Panc1 (cell line): Measurements from ENCODE around the gene FARP2. TPM values are rescaled to one million over a fixed set of nuclear protein-coding genes. Genes with fewer than 3 reads are reported as not detected.

Experiments
- ATAC-seq: fragments of 200-7000 bp; cut with Tn5 transposase; 2 replicates; pipeline ENCODE4 v1.9.1; 2020; ENCODE audit warnings: mild to moderate bottlenecking, moderate library complexity
- BruUV-seq: library from RNA; stranded (reverse); fragments of 400-500 nt; replicated peaks from 2 replicates; lab custom pipeline; 2021; lab: Mats Ljungman, UMichigan
- CTCF ChIA-PET: fragments of 300-600 bp; sonication (Branson Sonifier 250); formaldehyde crosslinking; loops from one replicate; lab custom pipeline; 2022; ENCODE audit warnings: antibody characterized with exemption; lab: Charles Lee
- POLR2A ChIA-PET: fragments of 300-600 bp; sonication (Branson Sonifier 250); formaldehyde crosslinking; loops from one replicate; lab custom pipeline; 2022; ENCODE audit warnings: antibody characterized with exemption; lab: Charles Lee
- DNase-seq: peaks from one replicate; pipeline ENCODE4 v3.0.0-alpha.2; 2010; ENCODE audit warnings: low read depth, low spot score
- H3K27ac ChIP-seq: 2 replicates; pipeline ENCODE4 v1.5.1; 2011; ENCODE audit warnings: mild to moderate bottlenecking, low read length, inconsistent platforms
- H3K27me3 ChIP-seq: fragments of 200-500 bp; sonication (Bioruptor generic); 2 replicates; pipeline ENCODE4 v1.6.0; 2014; ENCODE audit warnings: low read length, inconsistent platforms; ENCODE audit not compliant: control insufficient read depth, insufficient read depth
- H3K36me3 ChIP-seq: fragments of 200-500 bp; sonication (Bioruptor generic); 2 replicates; pipeline ENCODE4 v1.5.1; 2014; ENCODE audit warnings: inconsistent platforms, mild to moderate bottlenecking, low read length, moderate library complexity; ENCODE audit not compliant: control insufficient read depth, insufficient read depth
- H3K4me1 ChIP-seq: 2 replicates; pipeline ENCODE4 v1.5.1; 2011; ENCODE audit warnings: inconsistent platforms, mild to moderate bottlenecking, low read length, moderate library complexity; ENCODE audit not compliant: control insufficient read depth, insufficient read depth
- H3K4me3 ChIP-seq, 2 experiments: 2 replicates each; pipeline ENCODE4 v1.5.1; 2011 to 2012; ENCODE audit warnings: low read depth in 2 of 2, low read length in 2 of 2, mild to moderate bottlenecking in 2 of 2, inconsistent platforms in 1 of 2, moderate library complexity in 1 of 2
- H3K9me3 ChIP-seq: fragments of 200-500 bp; sonication (Bioruptor generic); 2 replicates; pipeline ENCODE4 v1.5.1; 2014; ENCODE audit warnings: low read depth, mild to moderate bottlenecking, inconsistent platforms, low read length, moderate library complexity; ENCODE audit not compliant: control insufficient read depth, insufficient read depth
- POLR2AphosphoS5 ChIP-seq: IDR thresholded peaks from 2 replicates; pipeline ENCODE4 v1.6.1; 2012; ENCODE audit warnings: mild to moderate bottlenecking, low read depth, low read length, moderate library complexity
- SIN3A ChIP-seq: IDR thresholded peaks from 2 replicates; pipeline ENCODE4 v1.6.1; 2012; ENCODE audit warnings: low read depth, mild to moderate bottlenecking, low read length, moderate library complexity, borderline replicate concordance; ENCODE audit not compliant: insufficient read depth
- TCF7L2 ChIP-seq: IDR thresholded peaks from 2 replicates; pipeline ENCODE4 v1.6.1; 2011; ENCODE audit warnings: mild to moderate bottlenecking, low read depth, low read length, inconsistent platforms
- in situ Hi-C: cut with HindIII; loops from 2 replicates; pipeline ENCODE4 v1.10.0; 2016; ENCODE audit warnings: low sequenced_read_pairs, low pct_unique_long_range_greater_than_20kb
- intact Hi-C: fragments of 100-400 bp; cut with micrococcal nuclease; formaldehyde crosslinking; loops from one replicate; pipeline ENCODE4 v1.10.0; 2022; ENCODE audit not compliant: unreplicated experiment
- total RNA-seq: library from RNA; stranded (reverse); gene quantifications from one replicate; pipeline ENCODE4 v1.2.1, GENCODE V29; 2021; ENCODE audit not compliant: unreplicated experiment
- TF ChIP-seq, protein P1 (sequence below): fragments of 450-650 bp; IDR thresholded peaks from 2 replicates; pipeline ENCODE4 v1.5.1; 2017; ENCODE audit warnings: mild to moderate bottlenecking
- TF ChIP-seq, protein P2 (sequence below), 2 experiments: IDR thresholded peaks; 2 replicates each; pipeline ENCODE4 v1.6.1; 2011 to 2012; ENCODE audit warnings: low read depth in 2 of 2, control low read depth in 1 of 2, low read length in 1 of 2, mild to moderate bottlenecking in 1 of 2, moderate library complexity in 1 of 2; ENCODE audit not compliant: insufficient read depth in 1 of 2

Gene FARP2
- total RNA-seq, 1 experiment from 2014 or later, result 80.3 TPM

DNA sequence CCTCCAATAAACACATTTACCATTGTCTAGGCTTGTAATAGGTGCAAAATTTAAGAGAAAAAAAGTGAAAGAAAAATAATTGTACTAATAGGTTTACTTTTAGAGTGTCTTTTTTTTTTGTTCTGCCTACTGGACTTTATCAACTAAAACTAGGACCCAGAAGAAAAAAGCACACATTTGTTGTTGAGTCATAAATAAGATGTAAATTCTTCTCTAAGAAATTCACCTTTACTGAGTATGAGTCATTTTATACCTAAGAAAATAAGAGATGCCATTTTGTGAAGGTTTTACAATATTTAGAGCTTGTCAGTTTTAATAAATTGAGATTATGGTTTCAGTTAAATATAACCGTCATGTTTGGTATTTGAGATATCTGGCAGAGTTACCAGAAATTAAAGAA, 19.2 kb downstream of the FARP2 start:
- no peaks in the 10 kb centered on the region; the same call in 1 of the 2 replicates for H3K4me1 ChIP-seq
- H3K27me3 ChIP-seq, result no peaks in the 10 kb centered on the region
- POLR2A ChIA-PET, result no interaction called here
- BruUV-seq, result no TSS peak
- intact Hi-C loops (no loop called here), in situ Hi-C loops (no loop called here)
- no peaks in the 10 kb centered on the region for H3K9me3 ChIP-seq
- peaks cover 5% of the 10 kb centered on the region for H3K36me3 ChIP-seq
- no peak overlapping the region for H3K27ac ChIP-seq
- CTCF ChIA-PET, result no interaction called here
- TF ChIP-seq, protein P1, sequence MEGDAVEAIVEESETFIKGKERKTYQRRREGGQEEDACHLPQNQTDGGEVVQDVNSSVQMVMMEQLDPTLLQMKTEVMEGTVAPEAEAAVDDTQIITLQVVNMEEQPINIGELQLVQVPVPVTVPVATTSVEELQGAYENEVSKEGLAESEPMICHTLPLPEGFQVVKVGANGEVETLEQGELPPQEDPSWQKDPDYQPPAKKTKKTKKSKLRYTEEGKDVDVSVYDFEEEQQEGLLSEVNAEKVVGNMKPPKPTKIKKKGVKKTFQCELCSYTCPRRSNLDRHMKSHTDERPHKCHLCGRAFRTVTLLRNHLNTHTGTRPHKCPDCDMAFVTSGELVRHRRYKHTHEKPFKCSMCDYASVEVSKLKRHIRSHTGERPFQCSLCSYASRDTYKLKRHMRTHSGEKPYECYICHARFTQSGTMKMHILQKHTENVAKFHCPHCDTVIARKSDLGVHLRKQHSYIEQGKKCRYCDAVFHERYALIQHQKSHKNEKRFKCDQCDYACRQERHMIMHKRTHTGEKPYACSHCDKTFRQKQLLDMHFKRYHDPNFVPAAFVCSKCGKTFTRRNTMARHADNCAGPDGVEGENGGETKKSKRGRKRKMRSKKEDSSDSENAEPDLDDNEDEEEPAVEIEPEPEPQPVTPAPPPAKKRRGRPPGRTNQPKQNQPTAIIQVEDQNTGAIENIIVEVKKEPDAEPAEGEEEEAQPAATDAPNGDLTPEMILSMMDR, result no peak
- TF ChIP-seq TCF7L2 (no peak), POLR2AphosphoS5 (no peak), SIN3A (no peak)
- TF ChIP-seq, protein P2, sequence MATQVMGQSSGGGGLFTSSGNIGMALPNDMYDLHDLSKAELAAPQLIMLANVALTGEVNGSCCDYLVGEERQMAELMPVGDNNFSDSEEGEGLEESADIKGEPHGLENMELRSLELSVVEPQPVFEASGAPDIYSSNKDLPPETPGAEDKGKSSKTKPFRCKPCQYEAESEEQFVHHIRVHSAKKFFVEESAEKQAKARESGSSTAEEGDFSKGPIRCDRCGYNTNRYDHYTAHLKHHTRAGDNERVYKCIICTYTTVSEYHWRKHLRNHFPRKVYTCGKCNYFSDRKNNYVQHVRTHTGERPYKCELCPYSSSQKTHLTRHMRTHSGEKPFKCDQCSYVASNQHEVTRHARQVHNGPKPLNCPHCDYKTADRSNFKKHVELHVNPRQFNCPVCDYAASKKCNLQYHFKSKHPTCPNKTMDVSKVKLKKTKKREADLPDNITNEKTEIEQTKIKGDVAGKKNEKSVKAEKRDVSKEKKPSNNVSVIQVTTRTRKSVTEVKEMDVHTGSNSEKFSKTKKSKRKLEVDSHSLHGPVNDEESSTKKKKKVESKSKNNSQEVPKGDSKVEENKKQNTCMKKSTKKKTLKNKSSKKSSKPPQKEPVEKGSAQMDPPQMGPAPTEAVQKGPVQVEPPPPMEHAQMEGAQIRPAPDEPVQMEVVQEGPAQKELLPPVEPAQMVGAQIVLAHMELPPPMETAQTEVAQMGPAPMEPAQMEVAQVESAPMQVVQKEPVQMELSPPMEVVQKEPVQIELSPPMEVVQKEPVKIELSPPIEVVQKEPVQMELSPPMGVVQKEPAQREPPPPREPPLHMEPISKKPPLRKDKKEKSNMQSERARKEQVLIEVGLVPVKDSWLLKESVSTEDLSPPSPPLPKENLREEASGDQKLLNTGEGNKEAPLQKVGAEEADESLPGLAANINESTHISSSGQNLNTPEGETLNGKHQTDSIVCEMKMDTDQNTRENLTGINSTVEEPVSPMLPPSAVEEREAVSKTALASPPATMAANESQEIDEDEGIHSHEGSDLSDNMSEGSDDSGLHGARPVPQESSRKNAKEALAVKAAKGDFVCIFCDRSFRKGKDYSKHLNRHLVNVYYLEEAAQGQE (IDR thresholded peaks at IDR 0.05; ENCODE audit: insufficient read depth in 1 of 2, low read depth in 2 of 2, low read length in 1 of 2), result no peak
- ATAC-seq, result no peak
- H3K4me3 ChIP-seq, result no peak overlapping the region
- no peak for DNase-seq

DNA sequence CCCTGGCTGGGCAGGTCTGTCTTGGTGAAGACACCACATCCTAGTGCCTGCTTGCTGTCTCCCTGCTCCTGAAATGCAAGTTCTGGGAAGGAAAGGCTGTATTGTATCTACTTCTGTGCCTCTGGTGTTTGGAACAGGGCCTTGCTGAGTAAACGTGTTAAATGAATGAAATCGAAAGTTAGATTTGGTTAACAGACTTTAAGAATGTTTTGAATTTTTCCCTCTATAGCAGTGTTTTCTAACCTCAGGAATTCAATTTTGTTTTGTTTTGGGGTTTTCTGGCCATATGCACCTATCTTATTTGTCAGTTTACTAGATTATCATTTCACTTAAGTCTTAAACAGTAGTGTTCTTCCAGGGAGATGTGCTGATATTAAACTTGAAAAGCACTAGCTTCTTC, 20.7 kb downstream of the FARP2 start:
- no peaks in the 10 kb centered on the region for H3K9me3 ChIP-seq
- no peak overlapping the region for H3K4me3 ChIP-seq
- no peaks in the 10 kb centered on the region; the same call in 1 of the 2 replicates for H3K4me1 ChIP-seq
- H3K27me3 ChIP-seq, result no peaks in the 10 kb centered on the region
- no TSS peak for BruUV-seq
- ChIA-PET CTCF (no interaction called here), POLR2A (no interaction called here)
- in situ Hi-C loops, result no loop called here
- TF ChIP-seq, protein P1, result no peak
- no peak for TF ChIP-seq SIN3A
- TF ChIP-seq POLR2AphosphoS5, result no peak
- TF ChIP-seq, protein P2 (IDR thresholded peaks at IDR 0.05; ENCODE audit: insufficient read depth in 1 of 2, low read depth in 2 of 2, low read length in 1 of 2), result no peak
- TF ChIP-seq TCF7L2, result no peak
- ATAC-seq (no peak), DNase-seq (no peak)
- intact Hi-C loops, result no loop called here
- peaks cover 5% of the 10 kb centered on the region for H3K36me3 ChIP-seq
- no peak overlapping the region for H3K27ac ChIP-seq
